B cell (primary cell): ENCODE data around the gene GALNT6.

Experiments
- EZH2 ChIP-seq: IDR thresholded peaks from 2 replicates; pipeline ENCODE4 v1.6.1; 2012; ENCODE audit warnings: borderline replicate concordance, low read depth, mild to moderate bottlenecking, moderate library complexity, low read length; ENCODE audit not compliant: insufficient read depth, poor library complexity, severe bottlenecking
- TF ChIP-seq, protein P1 (sequence below): fragments of 200-600 bp; IDR thresholded peaks from one replicate; pipeline ENCODE4 v1.8.0; 2022; ENCODE audit warnings: antibody characterized with exemption, mild to moderate bottlenecking

- TF ChIP-seq, protein P1, sequence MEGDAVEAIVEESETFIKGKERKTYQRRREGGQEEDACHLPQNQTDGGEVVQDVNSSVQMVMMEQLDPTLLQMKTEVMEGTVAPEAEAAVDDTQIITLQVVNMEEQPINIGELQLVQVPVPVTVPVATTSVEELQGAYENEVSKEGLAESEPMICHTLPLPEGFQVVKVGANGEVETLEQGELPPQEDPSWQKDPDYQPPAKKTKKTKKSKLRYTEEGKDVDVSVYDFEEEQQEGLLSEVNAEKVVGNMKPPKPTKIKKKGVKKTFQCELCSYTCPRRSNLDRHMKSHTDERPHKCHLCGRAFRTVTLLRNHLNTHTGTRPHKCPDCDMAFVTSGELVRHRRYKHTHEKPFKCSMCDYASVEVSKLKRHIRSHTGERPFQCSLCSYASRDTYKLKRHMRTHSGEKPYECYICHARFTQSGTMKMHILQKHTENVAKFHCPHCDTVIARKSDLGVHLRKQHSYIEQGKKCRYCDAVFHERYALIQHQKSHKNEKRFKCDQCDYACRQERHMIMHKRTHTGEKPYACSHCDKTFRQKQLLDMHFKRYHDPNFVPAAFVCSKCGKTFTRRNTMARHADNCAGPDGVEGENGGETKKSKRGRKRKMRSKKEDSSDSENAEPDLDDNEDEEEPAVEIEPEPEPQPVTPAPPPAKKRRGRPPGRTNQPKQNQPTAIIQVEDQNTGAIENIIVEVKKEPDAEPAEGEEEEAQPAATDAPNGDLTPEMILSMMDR, result no peak
- no peak for TF ChIP-seq EZH2
Measured at GRCh38 chr12:51397670-51398069, 6.5 kb upstream of the GALNT6 start.
